AG04450 (cell line): Measurements from ENCODE around the gene UNC5C. TPM values are rescaled to one million over a fixed set of nuclear protein-coding genes. Genes with fewer than 3 reads are reported as not detected.

Experiments
- CTCF ChIA-PET: fragments of 300-600, 350-600 bp; formaldehyde crosslinking; extraction: SDS; loops from one replicate; lab custom pipeline; 2022; ENCODE audit warnings: antibody characterized with exemption, inconsistent platforms; lab: Charles Lee
- POLR2A ChIA-PET: fragments of 350-600 bp; formaldehyde crosslinking; extraction: SDS; loops from one replicate; lab custom pipeline; 2021; ENCODE audit warnings: antibody characterized with exemption, inconsistent platforms; lab: Yijun Ruan, JAX
- DNase-seq: peaks from one replicate; pipeline ENCODE4 v3.0.0-alpha.2; 2011; ENCODE audit warnings: low read depth, low spot score
- H3K27ac ChIP-seq: one replicate; pipeline ENCODE4 v1.5.1; 2012; ENCODE audit warnings: low read depth, low read length, control low read depth
- H3K27me3 ChIP-seq: one replicate; pipeline ENCODE4 v1.6.0; 2012; ENCODE audit warnings: low read length; ENCODE audit not compliant: control insufficient read depth, insufficient read depth
- H3K4me3 ChIP-seq: 2 replicates; pipeline ENCODE4 v1.5.1; 2011; ENCODE audit warnings: mild to moderate bottlenecking, low read depth, low read length, control low read depth
- H3K9me3 ChIP-seq: 2 replicates; pipeline ENCODE4 v1.5.1; 2012; ENCODE audit warnings: low read length; ENCODE audit not compliant: control insufficient read depth, insufficient read depth
- polyA plus RNA-seq: library from polyadenylated mRNA; depleted of rRNA; stranded (reverse); fragments of >200 nt; gene quantifications from 2 replicates; pipeline ENCODE4 v1.2.3, GENCODE V29; 2011
- TF ChIP-seq, protein P1 (sequence below): IDR thresholded peaks from 2 replicates; pipeline ENCODE4 v1.5.1; 2011; ENCODE audit warnings: low read depth, low read length, control low read depth, inconsistent platforms

Gene UNC5C
- polyA plus RNA-seq, 1 experiment, result 0.07 TPM

DNA sequence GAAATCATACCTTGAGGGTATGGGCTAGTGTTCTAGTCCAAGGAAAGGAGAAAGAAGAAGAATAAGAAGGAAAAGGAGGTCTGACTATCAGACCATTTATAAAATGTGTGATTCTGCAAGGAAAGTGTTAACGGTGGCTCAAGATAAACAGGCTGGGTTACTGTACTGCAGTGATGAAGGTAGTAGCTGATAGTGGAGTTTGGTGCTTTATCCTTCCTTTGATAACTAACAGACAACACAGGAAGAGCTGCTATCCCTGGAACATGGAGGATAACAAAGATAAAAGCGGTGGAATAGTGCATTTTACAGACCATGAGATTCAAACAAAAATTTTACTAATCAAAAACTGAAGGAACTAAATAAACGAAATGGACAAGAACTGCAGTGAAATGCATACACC is 2.6 kb downstream of the UNC5C start:
- no peak overlapping the region for H3K4me3 ChIP-seq
- no peaks in the 10 kb centered on the region; the same call in 1 of the 2 replicates for H3K9me3 ChIP-seq
- no peak for DNase-seq
- H3K27me3 ChIP-seq, result peaks cover 46% of the 10 kb centered on the region
- no peak overlapping the region for H3K27ac ChIP-seq
- ChIA-PET CTCF (no interaction called here), POLR2A (no interaction called here)
- TF ChIP-seq, protein P1, sequence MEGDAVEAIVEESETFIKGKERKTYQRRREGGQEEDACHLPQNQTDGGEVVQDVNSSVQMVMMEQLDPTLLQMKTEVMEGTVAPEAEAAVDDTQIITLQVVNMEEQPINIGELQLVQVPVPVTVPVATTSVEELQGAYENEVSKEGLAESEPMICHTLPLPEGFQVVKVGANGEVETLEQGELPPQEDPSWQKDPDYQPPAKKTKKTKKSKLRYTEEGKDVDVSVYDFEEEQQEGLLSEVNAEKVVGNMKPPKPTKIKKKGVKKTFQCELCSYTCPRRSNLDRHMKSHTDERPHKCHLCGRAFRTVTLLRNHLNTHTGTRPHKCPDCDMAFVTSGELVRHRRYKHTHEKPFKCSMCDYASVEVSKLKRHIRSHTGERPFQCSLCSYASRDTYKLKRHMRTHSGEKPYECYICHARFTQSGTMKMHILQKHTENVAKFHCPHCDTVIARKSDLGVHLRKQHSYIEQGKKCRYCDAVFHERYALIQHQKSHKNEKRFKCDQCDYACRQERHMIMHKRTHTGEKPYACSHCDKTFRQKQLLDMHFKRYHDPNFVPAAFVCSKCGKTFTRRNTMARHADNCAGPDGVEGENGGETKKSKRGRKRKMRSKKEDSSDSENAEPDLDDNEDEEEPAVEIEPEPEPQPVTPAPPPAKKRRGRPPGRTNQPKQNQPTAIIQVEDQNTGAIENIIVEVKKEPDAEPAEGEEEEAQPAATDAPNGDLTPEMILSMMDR, result no peak

DNA sequence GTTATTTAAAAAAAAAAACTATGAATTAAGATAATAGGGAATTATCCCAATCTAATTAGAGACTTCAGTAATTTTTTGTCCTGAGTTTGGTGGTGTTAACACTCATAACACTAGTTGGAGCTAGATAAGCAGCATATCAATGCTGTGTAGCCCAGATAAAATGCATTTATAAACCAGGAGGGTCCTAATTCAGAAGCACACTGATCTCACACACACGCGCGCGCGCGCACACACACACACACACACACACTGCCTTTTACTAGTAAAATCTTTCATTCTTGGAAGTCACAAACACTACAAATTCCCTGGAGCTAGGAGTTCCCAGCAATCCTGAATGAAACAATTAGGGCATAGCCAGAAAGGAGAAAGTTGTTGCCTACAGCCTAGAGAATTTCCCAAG is 3.2 kb downstream of the UNC5C start:
- H3K9me3 ChIP-seq, result no peaks in the 10 kb centered on the region; the same call in 1 of the 2 replicates
- TF ChIP-seq, protein P1, result no peak
- ChIA-PET POLR2A (no interaction called here), CTCF (interaction anchor here (0.7 kb wide), 1 partner anchor 389 kb away, joined by 3 read pairs; no protein-coding TSS in a partner anchor)
- DNase-seq, result no peak
- peaks cover 46% of the 10 kb centered on the region for H3K27me3 ChIP-seq
- H3K27ac ChIP-seq, result no peak overlapping the region
- H3K4me3 ChIP-seq, result no peak overlapping the region

DNA sequence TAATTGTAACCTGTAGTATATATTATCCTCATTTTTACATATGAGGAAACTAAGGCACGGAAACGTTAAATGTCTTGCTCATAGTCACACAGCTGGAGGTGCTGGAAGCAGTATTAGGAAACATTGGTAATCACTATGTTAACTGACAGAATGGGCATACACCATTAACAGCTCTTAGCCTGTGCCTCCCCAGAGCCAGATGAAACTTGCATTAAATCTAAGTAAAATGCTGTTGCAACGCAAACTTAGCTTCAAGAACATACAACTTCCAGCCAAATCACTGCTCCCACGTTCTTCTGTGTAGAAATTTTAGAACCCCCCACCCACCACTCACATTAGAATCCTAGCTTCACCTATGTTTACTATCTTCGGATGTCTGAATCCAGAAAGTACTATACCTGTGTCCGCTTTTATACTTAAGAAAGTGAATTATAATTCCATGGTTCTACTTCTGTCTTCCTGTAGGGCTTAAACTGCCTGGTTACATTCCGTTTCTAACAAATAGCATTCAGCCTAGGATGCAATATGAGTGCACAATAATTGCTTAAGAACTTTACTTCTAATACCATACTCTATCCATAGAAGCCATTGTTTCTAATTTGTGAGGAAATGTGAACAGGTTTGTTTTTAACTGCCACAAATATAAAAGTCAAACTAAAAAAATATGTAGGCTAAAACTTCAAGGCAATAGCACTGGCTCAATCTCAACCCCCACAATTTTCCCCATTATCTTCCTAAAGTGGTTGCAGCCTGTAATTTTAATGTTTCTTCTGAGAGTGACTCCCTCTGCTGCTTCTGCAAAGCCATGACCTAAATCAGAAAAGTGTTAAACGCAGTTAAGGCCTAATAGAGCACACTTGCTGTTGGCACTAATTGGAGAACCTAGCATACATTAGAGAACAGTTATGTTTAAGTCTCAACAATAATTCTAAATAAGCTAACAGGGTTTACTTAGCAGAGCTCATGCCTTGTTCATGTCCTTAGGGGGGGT is 4.4 kb downstream of the UNC5C start:
- H3K9me3 ChIP-seq, result no peaks in the 10 kb centered on the region; the same call in 1 of the 2 replicates
- TF ChIP-seq, protein P1, result no peak
- DNase-seq, result no peak
- peaks cover 43% of the 10 kb centered on the region for H3K27me3 ChIP-seq
- ChIA-PET POLR2A (no interaction called here), CTCF (no interaction called here)
- no peak overlapping the region for H3K4me3 ChIP-seq
- no peak overlapping the region for H3K27ac ChIP-seq

DNA sequence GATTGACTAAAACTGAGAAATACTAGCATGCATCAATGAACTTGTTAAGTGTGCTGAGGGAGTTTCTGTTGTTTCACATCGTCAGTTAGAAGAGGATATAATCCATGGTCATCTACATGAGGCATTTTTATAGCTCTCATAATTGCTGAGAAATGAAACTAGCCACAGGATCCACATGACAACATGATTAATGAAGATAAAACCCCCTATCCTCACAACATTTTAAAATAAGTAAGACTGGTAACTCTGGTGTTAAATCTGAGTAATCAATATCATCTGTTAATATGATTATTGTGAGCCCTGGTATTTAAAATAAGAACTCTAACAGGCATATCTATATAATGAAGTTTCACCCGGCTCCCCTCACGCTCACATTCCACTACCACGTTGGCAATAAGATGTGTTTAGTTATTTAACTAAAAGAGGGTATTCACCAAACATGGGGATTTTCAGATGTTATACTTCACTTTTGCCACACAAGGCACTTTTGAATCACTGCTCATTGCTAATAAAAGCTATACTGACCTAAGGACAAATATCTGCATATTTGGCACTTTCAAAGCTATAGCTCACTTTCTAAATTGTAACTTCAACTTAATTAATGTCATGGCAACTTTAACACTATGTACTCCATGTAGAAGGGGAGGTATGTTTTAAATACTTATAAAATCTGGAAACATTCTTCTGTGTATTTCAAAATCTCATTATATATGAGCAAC is 6.7 kb downstream of the UNC5C start:
- no peak overlapping the region for H3K27ac ChIP-seq
- H3K9me3 ChIP-seq, result no peaks in the 10 kb centered on the region
- H3K27me3 ChIP-seq, result peaks cover 20% of the 10 kb centered on the region
- TF ChIP-seq, protein P1, result no peak
- POLR2A ChIA-PET, result no interaction called here
- CTCF ChIA-PET, result no interaction called here
- DNase-seq, result no peak
- no peak overlapping the region for H3K4me3 ChIP-seq

DNA sequence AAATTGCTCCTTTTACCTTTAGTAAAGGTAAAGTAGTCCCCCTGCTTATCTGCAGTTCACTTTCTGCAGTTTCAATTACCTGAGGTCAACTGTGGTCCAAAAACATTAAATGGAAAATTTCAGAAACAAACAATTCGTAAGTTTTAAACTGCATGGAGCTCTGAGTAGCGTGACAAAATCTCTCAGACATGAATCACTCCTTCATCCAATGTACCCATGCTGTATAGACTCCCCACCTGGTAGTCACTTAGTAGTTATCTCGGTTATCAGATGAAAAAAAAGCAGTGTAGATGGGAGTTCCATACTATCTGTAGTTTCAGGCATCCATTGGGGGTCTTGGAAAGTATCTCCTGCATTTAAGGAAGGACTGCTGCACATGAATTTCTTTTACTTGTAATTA is 7.7 kb downstream of the UNC5C start:
- no peak for DNase-seq
- TF ChIP-seq, protein P1, result no peak
- H3K4me3 ChIP-seq, result no peak overlapping the region
- CTCF ChIA-PET, result no interaction called here
- POLR2A ChIA-PET, result no interaction called here
- no peaks in the 10 kb centered on the region for H3K9me3 ChIP-seq
- no peak overlapping the region for H3K27ac ChIP-seq
- H3K27me3 ChIP-seq, result peaks cover 11% of the 10 kb centered on the region
